Esophagus squamous epithelium (tissue), 5 donors: ENCODE measurements around the gene PCDHB9. TPM values are rescaled to one million over a fixed set of nuclear protein-coding genes. Genes with fewer than 3 reads are reported as not detected.
"Not testable (repeated sequence)": the region's sequence is repeated elsewhere in the genome, so short reads cannot be mapped to it uniquely, and the experiment has no call there.

Experiments used
- DNase-seq: peaks from one replicate; lab custom pipeline; 2025; lab: John Stamatoyannopoulos, UW
- H3K27ac ChIP-seq, 4 donors: fragments of 200-600 bp; sonication (generic); one replicate each; pipeline ENCODE4 v1.5.1; 2016 to 2019; ENCODE audit warnings: mild to moderate bottlenecking in 1 of 4
- H3K27me3 ChIP-seq, 4 donors: fragments of 200-600 bp; sonication (generic); 1 replicate in 3 of 4; 2 replicates in 1 of 4; pipeline versions ENCODE4 v1.5.1 to v1.6.0; 2017 to 2021; ENCODE audit warnings: antibody characterized with exemption in 1 of 4
- H3K36me3 ChIP-seq, 3 donors: fragments of 200-600 bp; sonication (generic); one replicate each; pipeline ENCODE4 v1.5.1; 2016 to 2019
- H3K4me1 ChIP-seq, 3 donors: fragments of 200-600 bp; sonication (generic); one replicate each; pipeline ENCODE4 v1.5.1; 2017 to 2019
- H3K4me3 ChIP-seq, 4 donors: fragments of 200-600 bp; sonication (generic); 1 replicate in 3 of 4; 2 replicates in 1 of 4; pipeline ENCODE4 v1.5.1; 2016 to 2019; ENCODE audit warnings: mild to moderate bottlenecking in 2 of 4, moderate library complexity in 1 of 4
- H3K9me3 ChIP-seq, 3 donors: fragments of 200-600 bp; sonication (generic); one replicate each; pipeline ENCODE4 v1.5.1; 2016 to 2019
- POLR2A ChIP-seq, 4 donors: fragments of 450-650 bp; IDR thresholded peaks; one replicate each; pipeline ENCODE4 v1.6.1; 2017; ENCODE audit warnings: antibody characterized with exemption in 4 of 4, mild to moderate bottlenecking in 4 of 4, moderate library complexity in 3 of 4
- WGBS, 2 donors: methylation state at CpG; one replicate each; pipeline ENCODE4 v1.1.5; 2018; 5-methylcytosine and 5-hydroxymethylcytosine counted together
- intact Hi-C: fragments of 100-400 bp; cut with DNase I; formaldehyde crosslinking; loops from one replicate; pipeline ENCODE4 v1.15.0; 2022
- total RNA-seq, 4 donors: library from RNA; depleted of rRNA; stranded (reverse); fragments of >200 nt; gene quantifications; one replicate each; pipeline ENCODE4 v1.1.0, GENCODE V29; 2016
- TF ChIP-seq, protein P1 (sequence below), 6 experiments: fragments of 450-650 bp in 4 of 6; fragments of 200-600 bp in 2 of 6; sonication (generic) in 2 of 6; IDR thresholded peaks; one replicate each; pipeline ENCODE4 v1.5.1; 2016 to 2019; ENCODE audit warnings: antibody characterized with exemption in 6 of 6, mild to moderate bottlenecking in 4 of 6, moderate library complexity in 4 of 6
- donor health status: DM: yes; HTN: yes; CAD: no.

PCDHB9 gene
- total RNA-seq, 4 donors from 2014 or later: 0.30 to 0.57 (median 0.44) TPM; not detected in 1

DNA sequence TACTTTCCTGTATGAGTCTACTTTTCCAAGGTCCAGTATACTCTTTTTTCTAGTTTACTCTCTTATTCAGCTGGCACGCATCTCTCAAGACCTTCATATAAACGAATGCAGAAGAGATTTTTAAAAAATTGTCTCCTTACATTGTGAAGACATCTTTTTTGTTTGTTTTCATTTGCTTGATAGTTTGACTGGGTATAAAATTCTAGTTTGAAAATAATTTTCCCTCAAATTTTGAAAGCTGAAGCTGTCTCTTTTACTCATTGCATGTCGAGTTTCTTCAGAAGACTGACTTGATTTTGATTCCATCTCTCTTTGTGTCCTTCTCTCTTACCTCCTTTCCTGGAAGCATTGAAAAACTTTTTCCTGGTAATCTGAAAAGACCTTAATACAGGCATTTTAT, 9.4 kb downstream of the PCDHB9 start:
- no peak overlapping the region for H3K27ac ChIP-seq
- TF ChIP-seq, protein P1, sequence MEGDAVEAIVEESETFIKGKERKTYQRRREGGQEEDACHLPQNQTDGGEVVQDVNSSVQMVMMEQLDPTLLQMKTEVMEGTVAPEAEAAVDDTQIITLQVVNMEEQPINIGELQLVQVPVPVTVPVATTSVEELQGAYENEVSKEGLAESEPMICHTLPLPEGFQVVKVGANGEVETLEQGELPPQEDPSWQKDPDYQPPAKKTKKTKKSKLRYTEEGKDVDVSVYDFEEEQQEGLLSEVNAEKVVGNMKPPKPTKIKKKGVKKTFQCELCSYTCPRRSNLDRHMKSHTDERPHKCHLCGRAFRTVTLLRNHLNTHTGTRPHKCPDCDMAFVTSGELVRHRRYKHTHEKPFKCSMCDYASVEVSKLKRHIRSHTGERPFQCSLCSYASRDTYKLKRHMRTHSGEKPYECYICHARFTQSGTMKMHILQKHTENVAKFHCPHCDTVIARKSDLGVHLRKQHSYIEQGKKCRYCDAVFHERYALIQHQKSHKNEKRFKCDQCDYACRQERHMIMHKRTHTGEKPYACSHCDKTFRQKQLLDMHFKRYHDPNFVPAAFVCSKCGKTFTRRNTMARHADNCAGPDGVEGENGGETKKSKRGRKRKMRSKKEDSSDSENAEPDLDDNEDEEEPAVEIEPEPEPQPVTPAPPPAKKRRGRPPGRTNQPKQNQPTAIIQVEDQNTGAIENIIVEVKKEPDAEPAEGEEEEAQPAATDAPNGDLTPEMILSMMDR (IDR thresholded peaks at IDR 0.05): no peak
- no peak for TF ChIP-seq POLR2A (IDR thresholded peaks at IDR 0.05)
- no peak overlapping the region for H3K4me3 ChIP-seq
- H3K27me3 ChIP-seq: no peaks in the 10 kb centered on the region
- WGBS, 2 donors: 46 to 47% methylated on average over 3 of the region's 3 CpGs
- H3K36me3 ChIP-seq: no peaks in the 10 kb centered on the region
- no peak for DNase-seq
- peaks cover 0 to 79% (median 30%) of the 10 kb centered on the region in 3 donors for H3K9me3 ChIP-seq
- intact Hi-C loops: no loop called here
- no peaks in the 10 kb centered on the region for H3K4me1 ChIP-seq

DNA sequence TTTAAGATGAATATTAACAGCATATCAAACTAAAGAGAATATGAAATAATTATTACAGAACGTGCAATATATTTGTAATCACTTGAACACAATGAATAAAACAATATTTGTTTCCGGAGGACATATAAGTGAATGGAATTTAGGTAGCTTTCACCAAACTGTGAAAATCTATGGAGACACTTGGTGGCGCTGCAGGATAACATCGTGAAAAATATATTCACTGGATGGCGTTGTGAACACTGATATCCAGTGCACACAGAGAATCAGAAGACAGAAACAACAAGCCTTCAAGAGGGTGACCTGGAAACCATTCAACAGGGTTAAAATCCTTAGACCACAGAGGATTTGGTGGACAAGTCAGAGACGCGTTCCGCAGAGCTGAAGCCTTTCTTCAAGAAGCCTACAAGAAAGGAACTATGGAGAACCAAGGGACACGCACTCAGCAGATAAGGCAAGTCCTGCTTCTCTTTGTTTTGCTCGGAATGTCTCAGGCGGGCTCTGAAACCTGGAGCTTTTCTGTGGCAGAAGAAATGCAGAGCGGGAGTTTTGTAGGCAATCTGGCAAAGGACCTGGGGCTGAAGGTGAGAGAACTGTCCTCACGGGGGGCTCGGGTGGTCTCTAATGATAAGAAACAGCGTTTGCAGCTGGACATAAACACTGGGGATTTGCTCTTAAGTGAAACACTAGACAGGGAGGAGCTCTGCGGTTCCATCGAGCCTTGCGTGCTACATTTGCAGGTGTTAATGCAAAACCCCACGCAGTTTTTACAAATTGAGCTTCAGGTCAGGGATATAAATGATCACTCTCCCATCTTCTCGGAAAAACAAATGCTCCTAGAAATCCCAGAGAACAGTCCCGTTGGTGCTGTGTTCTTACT, 12.6 kb downstream of the PCDHB9 start, which contains the start of gene PCDHB11:
Gene PCDHB11, plus strand, starts transcription at position 269 of the 877 bp plus-strand sequence. Its CDS starts 148 bp downstream, at position 417.
- Histone ChIP-seq H3K9me3 (peaks cover 0 to 87% (median 47%) of the 10 kb centered on the region in 3 donors), H3K27me3 (no peaks in the 10 kb centered on the region), H3K4me1 (no peaks in the 10 kb centered on the region), H3K36me3 (no peaks in the 10 kb centered on the region), H3K4me3 (peak within 1 kb of the TSS in 2 of 4 donors; percentile 14 to 32), H3K27ac (no peak within 1 kb of the TSS)
- no peak for DNase-seq
- no peak for TF ChIP-seq POLR2A (IDR thresholded peaks at IDR 0.05)
- TF ChIP-seq, protein P1 (IDR thresholded peaks at IDR 0.05): peak in 1 of 6 experiments; percentile 17
- 35 to 48% methylated on average over 19 to 20 of the region's 21 CpGs for WGBS, 2 donors
- intact Hi-C loops: no loop called here

DNA sequence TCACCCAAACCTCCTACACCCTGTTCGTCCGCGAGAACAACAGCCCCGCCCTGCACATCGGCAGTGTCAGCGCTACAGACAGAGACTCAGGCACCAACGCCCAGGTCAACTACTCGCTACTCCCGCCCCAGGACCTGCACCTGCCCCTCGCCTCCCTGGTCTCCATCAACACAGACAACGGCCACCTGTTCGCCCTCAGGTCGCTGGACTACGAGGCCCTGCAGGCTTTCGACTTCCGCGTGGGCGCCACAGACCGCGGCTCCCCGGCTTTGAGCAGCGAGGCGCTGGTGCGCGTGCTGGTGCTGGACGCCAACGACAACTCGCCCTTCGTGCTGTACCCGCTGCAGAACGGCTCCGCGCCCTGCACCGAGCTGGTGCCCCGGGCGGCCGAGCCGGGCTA, 14.2 kb downstream of the PCDHB9 start:
- WGBS, 2 donors: 34 to 53% methylated on average over 6 to 10 of the region's 38 CpGs
- not testable (repeated sequence) for DNase-seq

DNA sequence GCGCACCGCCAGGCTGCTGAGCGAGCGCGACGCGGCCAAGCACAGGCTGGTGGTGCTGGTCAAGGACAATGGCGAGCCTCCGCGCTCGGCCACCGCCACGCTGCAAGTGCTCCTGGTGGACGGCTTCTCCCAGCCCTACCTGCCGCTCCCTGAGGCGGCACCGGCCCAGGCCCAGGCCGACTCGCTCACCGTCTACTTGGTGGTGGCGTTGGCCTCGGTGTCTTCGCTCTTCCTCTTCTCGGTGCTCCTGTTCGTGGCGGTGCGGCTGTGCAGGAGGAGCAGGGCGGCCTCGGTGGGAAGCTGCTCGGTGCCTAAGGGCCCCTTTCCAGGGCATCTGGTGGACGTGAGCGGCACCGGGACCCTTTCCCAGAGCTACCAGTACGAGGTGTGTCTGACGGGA, 14.7 kb downstream of the PCDHB9 start:
- H3K4me3 ChIP-seq, intact Hi-C loops, H3K4me1 ChIP-seq, H3K27ac ChIP-seq, H3K36me3 ChIP-seq, DNase-seq, H3K27me3 ChIP-seq: not testable (repeated sequence)
- H3K9me3 ChIP-seq: peaks cover 0 to 76% (median 31%) of the 10 kb centered on the region in 3 donors
- 50 to 57% methylated on average over 4 to 9 of the region's 35 CpGs for WGBS, 2 donors

More for the DNA sequence above, 14.2 kb downstream of the PCDHB9 start:
- H3K27me3 ChIP-seq, H3K4me3 ChIP-seq, H3K4me1 ChIP-seq, H3K36me3 ChIP-seq, intact Hi-C loops, H3K27ac ChIP-seq: not testable (repeated sequence)
- H3K9me3 ChIP-seq: peaks cover 0 to 81% (median 37%) of the 10 kb centered on the region in 3 donors

DNA sequence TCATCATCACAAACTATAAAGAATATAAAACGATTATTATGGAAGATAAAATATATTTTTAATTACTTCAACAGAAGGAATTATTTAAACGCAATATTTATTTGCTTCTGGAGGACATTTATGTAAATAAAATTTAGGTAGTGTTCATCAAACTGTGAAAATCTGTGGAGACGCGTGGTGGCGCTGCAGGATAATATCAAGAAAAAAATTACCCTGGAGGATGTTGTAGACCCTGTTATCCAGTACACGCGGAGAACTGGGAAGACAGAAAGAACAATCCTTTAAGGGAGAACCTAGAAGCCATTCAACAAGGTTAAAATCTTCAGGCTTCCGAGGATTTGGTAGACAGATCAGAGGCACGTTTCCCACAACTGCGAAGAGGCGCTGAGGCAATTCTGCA, 21.5 kb downstream of the PCDHB9 start, which contains the start of gene PCDHB12:
Gene PCDHB12, plus strand, starts transcription at position 242 of the 400 bp plus-strand sequence. CDS start 189 bp downstream, outside the sequence.
- Histone ChIP-seq H3K27ac (no peak within 1 kb of the TSS), H3K4me3 (peak within 1 kb of the TSS in 1 of 4 donors; percentile 5), H3K36me3 (no peaks in the 10 kb centered on the region), H3K27me3 (peaks cover 0 to 24% (median 0%) of the 10 kb centered on the region in 4 donors), H3K4me1 (no peaks in the 10 kb centered on the region), H3K9me3 (peaks cover 0 to 44% (median 16%) of the 10 kb centered on the region in 3 donors)
- no peak for TF ChIP-seq POLR2A (IDR thresholded peaks at IDR 0.05)
- TF ChIP-seq, protein P1 (IDR thresholded peaks at IDR 0.05): no peak
- intact Hi-C loops: no loop called here
- WGBS, 2 donors: 32 to 43% methylated on average over 11 of the region's 11 CpGs
- no peak for DNase-seq

DNA sequence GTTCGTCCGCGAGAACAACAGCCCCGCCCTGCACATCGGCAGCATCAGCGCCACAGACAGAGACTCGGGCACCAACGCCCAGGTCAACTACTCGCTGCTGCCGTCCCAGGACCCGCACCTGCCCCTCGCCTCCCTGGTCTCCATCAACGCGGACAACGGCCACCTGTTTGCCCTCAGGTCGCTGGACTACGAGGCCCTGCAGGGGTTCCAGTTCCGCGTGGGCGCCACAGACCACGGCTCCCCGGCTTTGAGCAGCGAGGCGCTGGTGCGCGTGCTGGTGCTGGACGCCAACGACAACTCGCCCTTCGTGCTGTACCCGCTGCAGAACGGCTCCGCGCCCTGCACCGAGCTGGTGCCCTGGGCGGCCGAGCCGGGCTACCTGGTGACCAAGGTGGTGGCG, 23.3 kb downstream of the PCDHB9 start:
- H3K4me3 ChIP-seq, H3K36me3 ChIP-seq, H3K4me1 ChIP-seq, DNase-seq, intact Hi-C loops, H3K27ac ChIP-seq: not testable (repeated sequence)
- Histone ChIP-seq H3K9me3 (peaks cover 0 to 41% (median 20%) of the 10 kb centered on the region in 3 donors), H3K27me3 (peaks cover 0 to 24% (median 0%) of the 10 kb centered on the region in 4 donors)
- WGBS, 2 donors: 39 to 60% methylated on average over 4 to 8 of the region's 39 CpGs

DNA sequence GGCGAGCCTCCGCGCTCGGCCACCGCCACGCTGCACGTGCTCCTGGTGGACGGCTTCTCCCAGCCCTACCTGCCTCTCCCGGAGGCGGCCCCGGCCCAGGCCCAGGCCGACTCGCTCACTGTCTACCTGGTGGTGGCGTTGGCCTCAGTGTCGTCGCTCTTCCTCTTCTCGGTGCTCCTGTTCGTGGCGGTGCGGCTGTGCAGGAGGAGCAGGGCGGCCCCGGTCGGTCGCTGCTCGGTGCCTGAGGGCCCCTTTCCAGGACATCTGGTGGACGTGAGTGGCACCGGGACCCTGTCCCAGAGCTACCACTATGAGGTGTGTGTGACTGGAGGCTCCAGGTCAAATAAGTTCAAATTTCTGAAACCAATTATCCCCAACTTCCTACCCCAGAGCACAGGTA, 23.9 kb downstream of the PCDHB9 start:
- H3K36me3 ChIP-seq, H3K4me3 ChIP-seq, H3K27ac ChIP-seq, intact Hi-C loops, H3K4me1 ChIP-seq, DNase-seq: not testable (repeated sequence)
- peaks cover 0 to 24% (median 0%) of the 10 kb centered on the region in 4 donors for H3K27me3 ChIP-seq
- WGBS, 2 donors: no CpG with 5 or more reads among the region's 27 CpGs
- peaks cover 0 to 45% (median 23%) of the 10 kb centered on the region in 3 donors for H3K9me3 ChIP-seq
